ENCODE data around the gene KIF19.
A peak's percentile ranks its signal among the peaks of the same experiment; 100 is the strongest.

The KIF19 gene

GRCh38 chr17:74367206-74367605 lies 41.2 kb downstream of the KIF19 start, which contains the start of gene GPR142:
GPR142 (plus strand) TSS chr17:74367506; CDS start chr17:74369541, 2,035 bp downstream.
- Histone ChIP-seq H3K9ac (ENCODE audit: low read length) (no peak within 1 kb of the TSS), H3K27me3 (ENCODE audit: control insufficient read depth in 1 of 2, insufficient read depth in 1 of 2, low read length in 2 of 2) (peaks cover 32 to 73% of the 10 kb centered on the region in 2 experiments), H2BK120ac (ENCODE audit: low read depth, low read length) (no peak within 1 kb of the TSS), H3K14ac (ENCODE audit: low read length in 2 of 2) (no peak within 1 kb of the TSS), H3K4me1 (ENCODE audit: control insufficient read depth, insufficient read depth, low read depth, low read length) (peaks cover 4% of the 10 kb centered on the region), H4K8ac (ENCODE audit: low read length) (no peak within 1 kb of the TSS), H2AK5ac (ENCODE audit: low read length, severe bottlenecking) (no peak within 1 kb of the TSS), H3K4me2 (ENCODE audit: low read length, poor library complexity, severe bottlenecking) (no peak within 1 kb of the TSS), H3K9me3 (ENCODE audit: control insufficient read depth, low read length) (no peaks in the 10 kb centered on the region), H3K27ac (ENCODE audit: low read length, poor library complexity, severe bottlenecking) (no peak within 1 kb of the TSS), H2BK15ac (ENCODE audit: low read depth, poor library complexity, severe bottlenecking) (no peak within 1 kb of the TSS), H3K4ac (ENCODE audit: low read depth in 1 of 2, low read length in 2 of 2) (no peak within 1 kb of the TSS), H3K36me3 (ENCODE audit: control insufficient read depth in 1 of 2, insufficient read depth in 2 of 2, low read depth in 1 of 2, low read length in 2 of 2) (no peaks in the 10 kb centered on the region), H4K91ac (ENCODE audit: low read length) (no peak within 1 kb of the TSS), H3K18ac (ENCODE audit: low read depth in 1 of 2, low read length in 2 of 2) (no peak within 1 kb of the TSS), H3K23ac (ENCODE audit: low read length in 2 of 2) (no peak within 1 kb of the TSS), H3K4me3 (ENCODE audit: insufficient read depth in 1 of 2, low read depth in 1 of 2, low read length in 2 of 2) (no peak within 1 kb of the TSS), H3K79me1 (replicated peaks; ENCODE audit: low read length, poor library complexity, severe bottlenecking) (no peaks in the 10 kb centered on the region), H2AFZ (ENCODE audit: low read depth, low read length) (no peak within 1 kb of the TSS), H2BK12ac (ENCODE audit: low read length in 2 of 2) (no peak within 1 kb of the TSS), H2BK5ac (ENCODE audit: low read depth, low read length, poor library complexity, severe bottlenecking) (no peak within 1 kb of the TSS)
- WGBS: 78% methylated on average over 5 of the region's 5 CpGs
- no peak for DNase-seq

GRCh38 chr17:74368341-74369081 lies 42.5 kb downstream of the KIF19 start:
- Histone ChIP-seq H3K4me3 (ENCODE audit: insufficient read depth in 1 of 2, low read depth in 1 of 2, low read length in 2 of 2) (no peak overlapping the region), H4K8ac (ENCODE audit: low read length) (no peak overlapping the region), H2BK120ac (ENCODE audit: low read depth, low read length) (no peak overlapping the region), H2AK5ac (ENCODE audit: low read length, severe bottlenecking) (no peak overlapping the region), H2AFZ (ENCODE audit: low read depth, low read length) (no peak overlapping the region), H3K79me1 (replicated peaks; ENCODE audit: low read length, poor library complexity, severe bottlenecking) (no peaks in the 10 kb centered on the region), H3K27me3 (ENCODE audit: control insufficient read depth in 1 of 2, insufficient read depth in 1 of 2, low read length in 2 of 2) (peaks cover 22 to 70% of the 10 kb centered on the region in 2 experiments), H3K27ac (ENCODE audit: low read length, poor library complexity, severe bottlenecking) (no peak overlapping the region), H2BK12ac (ENCODE audit: low read length in 2 of 2) (no peak overlapping the region), H2BK5ac (ENCODE audit: low read depth, low read length, poor library complexity, severe bottlenecking) (no peak overlapping the region), H2BK15ac (ENCODE audit: low read depth, poor library complexity, severe bottlenecking) (no peak overlapping the region), H3K36me3 (ENCODE audit: control insufficient read depth in 1 of 2, insufficient read depth in 2 of 2, low read depth in 1 of 2, low read length in 2 of 2) (no peaks in the 10 kb centered on the region), H3K14ac (ENCODE audit: low read length in 2 of 2) (no peak overlapping the region), H3K23ac (ENCODE audit: low read length in 2 of 2) (no peak overlapping the region), H4K91ac (ENCODE audit: low read length) (no peak overlapping the region), H3K4me1 (ENCODE audit: control insufficient read depth, insufficient read depth, low read depth, low read length) (peaks cover 4% of the 10 kb centered on the region), H3K4me2 (ENCODE audit: low read length, poor library complexity, severe bottlenecking) (no peak overlapping the region), H3K4ac (ENCODE audit: low read depth in 1 of 2, low read length in 2 of 2) (no peak overlapping the region), H3K18ac (ENCODE audit: low read depth in 1 of 2, low read length in 2 of 2) (no peak overlapping the region), H3K9ac (ENCODE audit: low read length) (no peak overlapping the region), H3K9me3 (ENCODE audit: control insufficient read depth, low read length) (no peaks in the 10 kb centered on the region)
- WGBS: 62% methylated on average over 14 of the region's 14 CpGs
- DNase-seq: peak; percentile 50

- 45% methylated on average over 8 of the region's 10 CpGs for WGBS
- Histone ChIP-seq H3K4me1 (ENCODE audit: control insufficient read depth, insufficient read depth, low read depth, low read length) (peaks cover 4% of the 10 kb centered on the region), H2BK15ac (ENCODE audit: low read depth, poor library complexity, severe bottlenecking) (no peak overlapping the region), H2BK5ac (ENCODE audit: low read depth, low read length, poor library complexity, severe bottlenecking) (no peak overlapping the region), H3K18ac (ENCODE audit: low read depth in 1 of 2, low read length in 2 of 2) (no peak overlapping the region), H3K9me3 (ENCODE audit: control insufficient read depth, low read length) (no peaks in the 10 kb centered on the region), H3K79me1 (replicated peaks; ENCODE audit: low read length, poor library complexity, severe bottlenecking) (no peaks in the 10 kb centered on the region), H3K27me3 (ENCODE audit: control insufficient read depth in 1 of 2, insufficient read depth in 1 of 2, low read length in 2 of 2) (peaks cover 29 to 72% of the 10 kb centered on the region in 2 experiments), H3K4me2 (ENCODE audit: low read length, poor library complexity, severe bottlenecking) (no peak overlapping the region), H3K36me3 (ENCODE audit: control insufficient read depth in 1 of 2, insufficient read depth in 2 of 2, low read depth in 1 of 2, low read length in 2 of 2) (no peaks in the 10 kb centered on the region), H3K4ac (ENCODE audit: low read depth in 1 of 2, low read length in 2 of 2) (no peak overlapping the region), H3K27ac (ENCODE audit: low read length, poor library complexity, severe bottlenecking) (no peak overlapping the region), H4K91ac (ENCODE audit: low read length) (no peak overlapping the region), H4K8ac (ENCODE audit: low read length) (no peak overlapping the region), H3K14ac (ENCODE audit: low read length in 2 of 2) (no peak overlapping the region), H2AK5ac (ENCODE audit: low read length, severe bottlenecking) (no peak overlapping the region), H2BK12ac (ENCODE audit: low read length in 2 of 2) (no peak overlapping the region), H3K9ac (ENCODE audit: low read length) (no peak overlapping the region), H3K4me3 (ENCODE audit: insufficient read depth in 1 of 2, low read depth in 1 of 2, low read length in 2 of 2) (no peak overlapping the region), H2AFZ (ENCODE audit: low read depth, low read length) (no peak overlapping the region), H2BK120ac (ENCODE audit: low read depth, low read length) (no peak overlapping the region), H3K23ac (ENCODE audit: low read length in 2 of 2) (no peak overlapping the region)
- no peak for DNase-seq
Measured at GRCh38 chr17:74369221-74369620, 43.2 kb downstream of the KIF19 start.

GRCh38 chr17:74369665-74370490 lies 43.9 kb downstream of the KIF19 start:
- Histone ChIP-seq H3K27ac (ENCODE audit: low read length, poor library complexity, severe bottlenecking) (no peak overlapping the region), H2BK15ac (ENCODE audit: low read depth, poor library complexity, severe bottlenecking) (no peak overlapping the region), H3K23ac (ENCODE audit: low read length in 2 of 2) (no peak overlapping the region), H3K36me3 (ENCODE audit: control insufficient read depth in 1 of 2, insufficient read depth in 2 of 2, low read depth in 1 of 2, low read length in 2 of 2) (no peaks in the 10 kb centered on the region), H2BK120ac (ENCODE audit: low read depth, low read length) (no peak overlapping the region), H3K18ac (ENCODE audit: low read depth in 1 of 2, low read length in 2 of 2) (no peak overlapping the region), H3K27me3 (ENCODE audit: control insufficient read depth in 1 of 2, insufficient read depth in 1 of 2, low read length in 2 of 2) (peaks cover 35 to 78% of the 10 kb centered on the region in 2 experiments), H2AFZ (ENCODE audit: low read depth, low read length) (no peak overlapping the region), H3K9me3 (ENCODE audit: control insufficient read depth, low read length) (no peaks in the 10 kb centered on the region), H4K8ac (ENCODE audit: low read length) (no peak overlapping the region), H2BK12ac (ENCODE audit: low read length in 2 of 2) (no peak overlapping the region), H4K91ac (ENCODE audit: low read length) (no peak overlapping the region), H3K4me1 (ENCODE audit: control insufficient read depth, insufficient read depth, low read depth, low read length) (peaks cover 4% of the 10 kb centered on the region), H3K4me2 (ENCODE audit: low read length, poor library complexity, severe bottlenecking) (no peak overlapping the region), H3K14ac (ENCODE audit: low read length in 2 of 2) (no peak overlapping the region), H3K9ac (ENCODE audit: low read length) (no peak overlapping the region), H3K4ac (ENCODE audit: low read depth in 1 of 2, low read length in 2 of 2) (no peak overlapping the region), H2BK5ac (ENCODE audit: low read depth, low read length, poor library complexity, severe bottlenecking) (no peak overlapping the region), H3K79me1 (replicated peaks; ENCODE audit: low read length, poor library complexity, severe bottlenecking) (no peaks in the 10 kb centered on the region), H3K4me3 (ENCODE audit: insufficient read depth in 1 of 2, low read depth in 1 of 2, low read length in 2 of 2) (peak overlapping the region in 1 of 2 experiments; percentile 15), H2AK5ac (ENCODE audit: low read length, severe bottlenecking) (no peak overlapping the region)
- 83% methylated on average over 17 of the region's 17 CpGs for whole genome bisulfite sequencing
- DNase-seq: no peak
